Liver (tissue), 9 donors: ENCODE measurements around the gene NPIPA8. TPM values are rescaled to one million over a fixed set of nuclear protein-coding genes. Genes with fewer than 3 reads are reported as not detected.
"Not testable (repeated sequence)": the region's sequence is repeated elsewhere in the genome, so short reads cannot be mapped to it uniquely, and the experiment has no call there.

Experiments used
- DNase-seq: peaks from one replicate; pipeline ENCODE4 v3.0.0-alpha.2; 2017; ENCODE audit warnings: low spot score
- H3K27ac ChIP-seq, 2 donors: one replicate each; pipeline ENCODE4 v1.7.0; 2013; ENCODE audit warnings: inconsistent platforms in 2 of 2, low read length in 2 of 2, control low read depth in 1 of 2, low read depth in 1 of 2, mild to moderate bottlenecking in 1 of 2
- H3K27me3 ChIP-seq, 4 donors: one replicate each; pipeline versions ENCODE4 v1.6.1 to v1.7.0; 2013; ENCODE audit warnings: low read length in 3 of 4, inconsistent platforms in 1 of 4, mild to moderate bottlenecking in 1 of 4, moderate library complexity in 1 of 4; ENCODE audit not compliant: control insufficient read depth in 4 of 4, insufficient read depth in 4 of 4
- H3K36me3 ChIP-seq, 4 donors: one replicate each; pipeline versions ENCODE4 v1.6.1 to v1.7.0; 2013; ENCODE audit warnings: low read length in 3 of 4, mild to moderate bottlenecking in 3 of 4, low read depth in 1 of 4, moderate library complexity in 1 of 4; ENCODE audit not compliant: control insufficient read depth in 4 of 4, insufficient read depth in 3 of 4
- H3K4me1 ChIP-seq, 4 donors: one replicate each; pipeline versions ENCODE4 v1.6.1 to v1.7.0; 2013; ENCODE audit warnings: low read length in 3 of 4, mild to moderate bottlenecking in 3 of 4, moderate library complexity in 1 of 4; ENCODE audit not compliant: control insufficient read depth in 4 of 4, insufficient read depth in 4 of 4
- H3K4me3 ChIP-seq, 3 donors: one replicate each; pipeline versions ENCODE4 v1.6.1 to v1.7.0; 2013; ENCODE audit warnings: low read length in 3 of 3, control low read depth in 1 of 3, low read depth in 1 of 3, mild to moderate bottlenecking in 1 of 3
- H3K9ac ChIP-seq, 2 donors: one replicate each; pipeline ENCODE4 v1.7.0; 2013; ENCODE audit warnings: low read length in 2 of 2, mild to moderate bottlenecking in 2 of 2, moderate library complexity in 2 of 2, control low read depth in 1 of 2, low read depth in 1 of 2
- H3K9me3 ChIP-seq, 4 donors: one replicate each; pipeline versions ENCODE4 v1.6.1 to v1.7.0; 2013; ENCODE audit warnings: low read length in 3 of 4; ENCODE audit not compliant: control insufficient read depth in 4 of 4
- WGBS: extraction: QIAGEN DNeasy Blood & Tissue Kit; methylation state at CpG from one replicate; pipeline ENCODE4 v1.1.7; 2013; 5-methylcytosine and 5-hydroxymethylcytosine counted together
- polyA plus RNA-seq, 2 donors: library from polyadenylated mRNA; stranded (reverse) in 1 of 2; unstranded in 1 of 2; fragments of 200-250 nt in 1 of 2; fragments of >200 nt in 1 of 2; fragmentation: Nextera tagmentation in 1 of 2; extraction: Ambion mirVana in 1 of 2; gene quantifications; one replicate each; pipeline versions ENCODE4 v1.2.1 to v1.2.3, GENCODE V29; 2013 to 2015
- total RNA-seq, 2 donors: library from RNA; depleted of rRNA; stranded (reverse); fragments of >200 nt; gene quantifications; one replicate each; pipeline ENCODE4 v1.2.3, GENCODE V29; 2014
- donor health status: healthy.
- donor health status: healthy.
- donor health status: healthy.
- donor health status: healthy.
- donor health status: healthy.

The NPIPA8 gene
- total and polyA plus RNA-seq, 4 donors = 3.3 to 5.9 (median 4.4) TPM

DNA sequence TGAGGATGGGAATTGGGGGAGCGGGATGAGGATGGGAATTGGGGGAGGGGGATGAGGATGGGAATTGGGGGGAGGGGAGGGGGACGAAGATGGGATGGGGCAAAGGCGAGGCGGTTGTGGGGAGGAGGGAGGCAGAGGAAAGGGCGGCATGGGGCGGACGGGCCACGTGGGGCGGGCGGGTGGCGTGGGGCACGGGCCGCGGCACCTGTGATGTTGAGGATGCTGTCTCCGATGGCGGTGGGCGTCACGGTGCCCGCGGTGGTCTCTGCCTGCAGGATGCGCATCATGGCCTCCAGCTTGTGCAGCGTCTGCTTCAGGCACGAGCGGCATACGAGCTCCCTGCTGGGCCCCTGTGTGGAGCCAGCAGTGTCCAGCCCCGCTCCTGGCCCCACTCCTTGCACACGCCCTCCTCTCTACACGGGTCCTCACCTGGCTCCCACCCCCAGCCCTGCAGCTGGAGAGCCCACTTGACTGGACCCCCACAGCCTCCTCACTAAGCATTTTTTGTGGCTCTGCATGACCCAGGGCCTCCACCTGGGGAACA lies 5.0 kb upstream of the NPIPA8 start:
- not testable (repeated sequence) for H3K4me1 ChIP-seq, H3K27me3 ChIP-seq, H3K9me3 ChIP-seq, H3K4me3 ChIP-seq, H3K36me3 ChIP-seq, DNase-seq, H3K9ac ChIP-seq, H3K27ac ChIP-seq
- WGBS = 88% methylated on average over 2 of the region's 28 CpGs

DNA sequence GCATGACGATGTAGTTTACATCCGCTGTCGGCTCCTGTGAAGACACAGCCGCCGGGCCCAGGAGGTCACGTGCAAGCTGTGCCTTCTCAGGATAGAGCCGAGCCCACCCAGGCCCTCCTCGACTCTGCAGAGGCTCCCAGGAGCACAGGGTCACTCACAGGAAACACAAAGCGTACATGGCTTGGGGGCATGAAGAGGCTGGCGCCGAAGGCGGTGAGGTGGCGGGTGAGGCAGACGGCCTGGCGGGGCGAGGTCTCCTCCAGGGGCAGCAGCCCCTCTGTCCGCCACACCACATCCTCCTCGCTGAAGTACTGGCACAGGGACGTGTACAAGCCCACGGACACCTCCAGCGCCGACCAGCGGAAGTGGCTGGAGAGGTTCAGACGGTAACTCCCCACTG lies 2.7 kb upstream of the NPIPA8 start:
- 99% methylated on average over 8 of the region's 24 CpGs for WGBS
- not testable (repeated sequence) for H3K27me3 ChIP-seq, H3K4me1 ChIP-seq, H3K9me3 ChIP-seq, H3K36me3 ChIP-seq, H3K4me3 ChIP-seq, DNase-seq, H3K9ac ChIP-seq, H3K27ac ChIP-seq

DNA sequence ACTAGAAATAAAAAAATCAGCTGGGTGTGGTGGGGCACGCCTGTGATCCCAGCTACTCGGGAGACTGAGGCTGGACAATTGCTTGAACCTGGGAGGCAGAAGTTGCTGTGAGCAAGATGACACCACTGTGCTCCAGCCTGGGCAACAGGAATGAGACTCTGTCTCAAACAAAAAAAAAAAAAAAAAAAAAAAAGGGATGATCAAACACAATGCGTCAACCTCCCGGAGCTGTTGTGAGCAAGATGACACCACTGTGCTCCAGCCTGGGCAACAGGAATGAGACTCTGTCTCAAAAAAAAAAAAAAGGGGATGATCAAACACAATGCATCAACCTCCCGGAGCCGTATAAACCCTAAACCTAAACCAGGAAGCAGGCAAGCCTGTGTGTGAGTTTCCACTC lies 24.7 kb downstream of the NPIPA8 start:
- H3K4me3 ChIP-seq, H3K4me1 ChIP-seq, H3K36me3 ChIP-seq, DNase-seq, H3K9ac ChIP-seq, H3K9me3 ChIP-seq, H3K27ac ChIP-seq, H3K27me3 ChIP-seq: not testable (repeated sequence)
- no CpG with 5 or more reads among the region's 6 CpGs for WGBS

DNA sequence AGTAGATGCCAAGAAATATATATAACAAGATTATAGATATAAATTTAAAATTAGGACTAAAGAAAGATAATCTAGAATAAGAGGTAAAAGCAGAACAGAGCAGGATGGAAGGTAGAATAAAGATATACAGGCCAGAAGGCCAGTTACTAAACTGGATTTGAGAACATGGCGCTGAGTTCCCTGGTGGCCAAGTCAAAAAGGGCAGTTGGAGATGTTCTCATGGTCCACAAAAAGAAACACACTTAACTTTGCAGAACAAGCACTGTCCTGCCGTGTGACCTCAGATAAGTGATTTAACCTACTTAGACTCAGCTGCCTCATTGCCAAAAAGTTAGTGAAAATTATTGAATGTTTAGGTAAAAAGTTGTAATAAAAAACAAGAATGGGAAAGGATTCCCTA lies 27.4 kb downstream of the NPIPA8 start:
- not testable (repeated sequence) for H3K36me3 ChIP-seq, H3K9me3 ChIP-seq
- no CpG with 5 or more reads among the region's 2 CpGs for WGBS

DNA sequence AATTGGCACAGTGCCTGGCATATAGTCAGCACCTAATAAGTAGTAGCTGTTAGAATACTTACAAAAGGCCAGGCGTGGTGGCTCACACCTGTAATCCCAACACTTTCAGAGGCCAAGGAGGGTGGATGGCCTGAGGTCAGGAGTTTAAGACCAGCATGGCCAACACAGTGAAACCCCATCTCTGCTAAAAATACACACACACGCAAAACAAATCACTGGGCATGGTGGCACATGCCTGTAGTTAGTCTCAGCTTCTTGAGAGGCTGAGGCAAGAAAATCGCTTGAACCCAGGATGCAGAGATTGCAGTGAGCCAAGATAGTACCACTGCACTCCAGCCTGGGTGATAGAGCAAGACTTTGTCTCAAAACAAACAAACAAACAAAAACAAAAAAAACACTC lies 29.3 kb downstream of the NPIPA8 start:
- not testable (repeated sequence) for DNase-seq
- WGBS = 64% methylated on average over 1 of the region's 3 CpGs

More for the DNA sequence above, 27.4 kb downstream of the NPIPA8 start:
- H3K9ac ChIP-seq, H3K4me3 ChIP-seq, H3K27me3 ChIP-seq, H3K4me1 ChIP-seq, H3K27ac ChIP-seq, DNase-seq: not testable (repeated sequence)

DNA sequence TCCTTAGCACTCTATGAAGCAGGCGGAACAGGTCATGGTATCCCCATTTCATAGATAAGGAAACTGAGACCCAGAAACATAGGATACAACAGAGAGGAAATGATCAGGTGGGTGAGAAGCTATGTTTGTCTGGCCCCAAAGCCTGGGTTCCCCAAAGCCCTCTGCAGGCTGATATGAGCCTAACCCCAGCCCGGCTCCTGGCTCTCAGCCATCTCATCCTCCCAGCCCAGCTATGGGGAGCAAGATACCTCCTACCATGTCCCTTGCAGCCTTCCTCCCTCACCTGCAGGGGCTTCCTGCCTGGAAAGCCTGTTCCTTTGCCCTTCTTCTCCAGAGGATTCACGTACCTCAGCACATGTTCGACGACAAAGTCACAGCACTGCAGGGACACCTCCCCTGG lies 30.5 kb downstream of the NPIPA8 start:
- H3K4me3 ChIP-seq, H3K4me1 ChIP-seq, H3K27ac ChIP-seq, H3K36me3 ChIP-seq, DNase-seq, H3K9me3 ChIP-seq, H3K9ac ChIP-seq, H3K27me3 ChIP-seq: not testable (repeated sequence)
- WGBS = 63% methylated on average over 4 of the region's 5 CpGs

More for the DNA sequence above, 29.3 kb downstream of the NPIPA8 start:
- not testable (repeated sequence) for H3K27me3 ChIP-seq, H3K9ac ChIP-seq, H3K4me1 ChIP-seq, H3K36me3 ChIP-seq, H3K9me3 ChIP-seq, H3K4me3 ChIP-seq, H3K27ac ChIP-seq

DNA sequence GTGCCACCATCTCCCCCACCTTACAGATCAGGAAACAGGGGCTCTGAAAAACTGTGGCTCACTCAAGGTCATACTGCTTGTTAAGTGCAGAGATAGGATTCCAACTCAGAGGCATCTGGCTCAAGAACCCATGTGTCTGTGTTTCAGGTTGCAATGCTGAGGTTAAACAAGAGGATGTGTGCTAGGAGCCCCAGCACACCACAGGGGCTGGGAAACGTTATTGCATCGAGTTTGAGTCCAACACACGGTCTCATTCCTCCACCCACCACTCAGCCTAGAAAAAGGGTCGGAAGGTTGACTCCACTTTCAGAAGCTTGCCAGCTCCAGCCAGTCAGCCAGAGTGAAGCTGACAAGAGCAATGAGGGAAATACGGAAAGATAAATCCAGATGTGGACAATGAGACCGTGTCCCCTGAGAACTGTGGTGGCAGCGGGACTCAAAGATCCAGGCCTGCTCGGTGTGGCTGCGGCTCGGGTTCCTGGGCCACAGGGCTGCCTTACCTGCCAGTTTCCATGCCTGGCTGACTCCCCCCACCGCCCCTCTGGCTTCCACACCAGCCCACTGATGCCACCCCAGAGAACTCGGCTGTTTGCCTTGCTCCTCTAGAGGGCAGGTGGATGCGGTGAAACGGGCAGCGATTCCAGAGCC lies 33.4 kb downstream of the NPIPA8 start:
- DNase-seq = not testable (repeated sequence)

DNA sequence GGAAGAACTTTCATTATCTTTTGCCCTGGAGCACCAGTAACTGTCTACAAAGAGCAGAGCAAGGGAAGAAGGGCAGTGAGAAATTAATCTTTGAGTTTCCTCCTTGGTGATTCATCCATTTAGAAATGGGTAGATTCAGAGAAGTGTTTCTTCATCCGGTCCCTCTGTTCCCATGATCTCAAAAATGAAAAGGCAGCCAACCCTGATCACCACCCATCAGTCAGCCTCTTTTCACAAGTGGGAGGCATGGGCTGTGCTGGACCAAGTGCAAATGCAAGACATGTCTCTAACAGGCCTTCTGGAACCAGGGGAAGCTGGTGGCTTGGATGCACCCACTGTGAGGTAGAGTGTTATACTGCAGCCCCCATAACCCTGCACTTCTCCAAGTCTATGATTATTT lies 38.8 kb downstream of the NPIPA8 start:
- WGBS = no CpG with 5 or more reads among the region's 1 CpG
- not testable (repeated sequence) for H3K27ac ChIP-seq, H3K36me3 ChIP-seq, DNase-seq, H3K4me1 ChIP-seq, H3K27me3 ChIP-seq, H3K4me3 ChIP-seq, H3K9me3 ChIP-seq, H3K9ac ChIP-seq

More for the DNA sequence above, 33.4 kb downstream of the NPIPA8 start:
- H3K4me3 ChIP-seq, H3K9me3 ChIP-seq, H3K9ac ChIP-seq, H3K4me1 ChIP-seq, H3K36me3 ChIP-seq, H3K27ac ChIP-seq, H3K27me3 ChIP-seq: not testable (repeated sequence)
- 86% methylated on average over 6 of the region's 15 CpGs for WGBS
